Uterus (tissue), 2 donors: Measurements from ENCODE around the gene SMAD5.

ENCODE experiments used
- CTCF ChIP-seq, 4 experiments: fragments of 200-600 bp in 2 of 4; fragments of 450-650 bp in 2 of 4; sonication (generic) in 2 of 4; IDR thresholded peaks; one replicate each; pipeline ENCODE4 v1.5.1; 2016 to 2019; ENCODE audit warnings: antibody characterized with exemption in 4 of 4, mild to moderate bottlenecking in 2 of 4, moderate library complexity in 1 of 4
- POLR2A ChIP-seq, 2 donors: fragments of 450-650 bp; IDR thresholded peaks; one replicate each; pipeline ENCODE4 v1.6.1; 2016; ENCODE audit warnings: antibody characterized with exemption in 2 of 2, mild to moderate bottlenecking in 1 of 2, moderate library complexity in 1 of 2

GRCh38 chr5:136134653-136135052 lies 2.0 kb downstream of the SMAD5 start:
- TF ChIP-seq CTCF (IDR thresholded peaks at IDR 0.05) (no peak), POLR2A (IDR thresholded peaks at IDR 0.05) (no peak)
